Gastrocnemius medialis (tissue), 4 donors: ENCODE results near the gene STPG4.

Source experiments
- CTCF ChIP-seq, 5 experiments: fragments of 450-650 bp in 3 of 5; fragments of 200-600 bp in 2 of 5; sonication (generic) in 2 of 5; IDR thresholded peaks in 4 of 5; conservative IDR thresholded peaks in 1 of 5; 1 replicate in 4 of 5; 2 replicates in 1 of 5; pipeline ENCODE4 v1.5.1; 2016 to 2019; ENCODE audit warnings: antibody characterized with exemption in 5 of 5, mild to moderate bottlenecking in 3 of 5, moderate library complexity in 3 of 5
- POLR2A ChIP-seq, 2 donors: fragments of 450-650 bp; IDR thresholded peaks; one replicate each; pipeline ENCODE4 v1.6.1; 2017; ENCODE audit warnings: antibody characterized with exemption in 2 of 2, mild to moderate bottlenecking in 2 of 2, moderate library complexity in 2 of 2

GRCh38 chr2:47074691-47075090 lies 80.4 kb downstream of the STPG4 start:
- TF ChIP-seq CTCF (IDR thresholded peaks at IDR 0.05 in 4 of 5, conservative IDR thresholded peaks at IDR 0.05 in 1 of 5) (no peak), POLR2A (IDR thresholded peaks at IDR 0.05) (no peak)
